ENCODE results near the gene CRYGN. TPM values are rescaled to one million over a fixed set of nuclear protein-coding genes. Genes with fewer than 3 reads are reported as not detected.

The CRYGN gene
- total and polyA plus RNA-seq, 2 experiments from 2014 or later: 0.59 to 1.5 TPM

DNA sequence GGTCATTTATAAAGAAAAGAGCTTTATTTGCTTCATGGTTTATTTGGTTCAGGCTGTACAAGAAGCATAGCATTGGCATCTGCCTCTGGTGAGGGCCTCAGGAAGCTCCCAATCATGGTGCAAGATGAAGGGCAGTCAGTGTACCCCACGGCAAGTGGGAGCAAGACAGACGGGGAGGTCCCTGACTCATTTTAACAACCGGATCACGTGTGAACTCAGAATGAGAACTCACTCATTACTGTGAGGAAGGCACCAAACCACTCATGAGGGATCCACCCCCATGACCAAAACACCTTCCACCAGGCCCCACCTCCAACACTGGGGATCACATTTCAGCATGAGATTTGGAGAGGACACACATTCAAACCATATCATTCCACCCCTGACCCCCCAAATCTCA, 15.7 kb upstream of the CRYGN start:
- H4K20me1 ChIP-seq (replicated peaks; ENCODE audit: insufficient read depth): no peaks in the 10 kb centered on the region
- H3K27me3 ChIP-seq (ENCODE audit: insufficient read depth): no peaks in the 10 kb centered on the region
- ATAC-seq: no peak
- no peak overlapping the region for H3K4me3 Mint-ChIP-seq
- TF ChIP-seq EZH2 (IDR thresholded peaks at IDR 0.05; ENCODE audit: low read depth, unreplicated experiment): no peak
- TF ChIP-seq, protein P1, sequence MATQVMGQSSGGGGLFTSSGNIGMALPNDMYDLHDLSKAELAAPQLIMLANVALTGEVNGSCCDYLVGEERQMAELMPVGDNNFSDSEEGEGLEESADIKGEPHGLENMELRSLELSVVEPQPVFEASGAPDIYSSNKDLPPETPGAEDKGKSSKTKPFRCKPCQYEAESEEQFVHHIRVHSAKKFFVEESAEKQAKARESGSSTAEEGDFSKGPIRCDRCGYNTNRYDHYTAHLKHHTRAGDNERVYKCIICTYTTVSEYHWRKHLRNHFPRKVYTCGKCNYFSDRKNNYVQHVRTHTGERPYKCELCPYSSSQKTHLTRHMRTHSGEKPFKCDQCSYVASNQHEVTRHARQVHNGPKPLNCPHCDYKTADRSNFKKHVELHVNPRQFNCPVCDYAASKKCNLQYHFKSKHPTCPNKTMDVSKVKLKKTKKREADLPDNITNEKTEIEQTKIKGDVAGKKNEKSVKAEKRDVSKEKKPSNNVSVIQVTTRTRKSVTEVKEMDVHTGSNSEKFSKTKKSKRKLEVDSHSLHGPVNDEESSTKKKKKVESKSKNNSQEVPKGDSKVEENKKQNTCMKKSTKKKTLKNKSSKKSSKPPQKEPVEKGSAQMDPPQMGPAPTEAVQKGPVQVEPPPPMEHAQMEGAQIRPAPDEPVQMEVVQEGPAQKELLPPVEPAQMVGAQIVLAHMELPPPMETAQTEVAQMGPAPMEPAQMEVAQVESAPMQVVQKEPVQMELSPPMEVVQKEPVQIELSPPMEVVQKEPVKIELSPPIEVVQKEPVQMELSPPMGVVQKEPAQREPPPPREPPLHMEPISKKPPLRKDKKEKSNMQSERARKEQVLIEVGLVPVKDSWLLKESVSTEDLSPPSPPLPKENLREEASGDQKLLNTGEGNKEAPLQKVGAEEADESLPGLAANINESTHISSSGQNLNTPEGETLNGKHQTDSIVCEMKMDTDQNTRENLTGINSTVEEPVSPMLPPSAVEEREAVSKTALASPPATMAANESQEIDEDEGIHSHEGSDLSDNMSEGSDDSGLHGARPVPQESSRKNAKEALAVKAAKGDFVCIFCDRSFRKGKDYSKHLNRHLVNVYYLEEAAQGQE (IDR thresholded peaks at IDR 0.05; ENCODE audit: unreplicated experiment): no peak
- no peak for TF ChIP-seq JUNB (IDR thresholded peaks at IDR 0.05; ENCODE audit: unreplicated experiment)
- no peak for TF ChIP-seq STAT1 (IDR thresholded peaks at IDR 0.05; ENCODE audit: unreplicated experiment)
- TF ChIP-seq EZH2phosphoT487 (IDR thresholded peaks at IDR 0.05; ENCODE audit: unreplicated experiment): no peak
- TF ChIP-seq CREB1 (CRISPR knock-in tag; IDR thresholded peaks at IDR 0.05; ENCODE audit: low read depth): no peak
- TF ChIP-seq, protein P2, sequence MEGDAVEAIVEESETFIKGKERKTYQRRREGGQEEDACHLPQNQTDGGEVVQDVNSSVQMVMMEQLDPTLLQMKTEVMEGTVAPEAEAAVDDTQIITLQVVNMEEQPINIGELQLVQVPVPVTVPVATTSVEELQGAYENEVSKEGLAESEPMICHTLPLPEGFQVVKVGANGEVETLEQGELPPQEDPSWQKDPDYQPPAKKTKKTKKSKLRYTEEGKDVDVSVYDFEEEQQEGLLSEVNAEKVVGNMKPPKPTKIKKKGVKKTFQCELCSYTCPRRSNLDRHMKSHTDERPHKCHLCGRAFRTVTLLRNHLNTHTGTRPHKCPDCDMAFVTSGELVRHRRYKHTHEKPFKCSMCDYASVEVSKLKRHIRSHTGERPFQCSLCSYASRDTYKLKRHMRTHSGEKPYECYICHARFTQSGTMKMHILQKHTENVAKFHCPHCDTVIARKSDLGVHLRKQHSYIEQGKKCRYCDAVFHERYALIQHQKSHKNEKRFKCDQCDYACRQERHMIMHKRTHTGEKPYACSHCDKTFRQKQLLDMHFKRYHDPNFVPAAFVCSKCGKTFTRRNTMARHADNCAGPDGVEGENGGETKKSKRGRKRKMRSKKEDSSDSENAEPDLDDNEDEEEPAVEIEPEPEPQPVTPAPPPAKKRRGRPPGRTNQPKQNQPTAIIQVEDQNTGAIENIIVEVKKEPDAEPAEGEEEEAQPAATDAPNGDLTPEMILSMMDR (conservative IDR thresholded peaks at IDR 0.05; ENCODE audit: low read depth in 2 of 2): no peak
- TF ChIP-seq, protein P3, sequence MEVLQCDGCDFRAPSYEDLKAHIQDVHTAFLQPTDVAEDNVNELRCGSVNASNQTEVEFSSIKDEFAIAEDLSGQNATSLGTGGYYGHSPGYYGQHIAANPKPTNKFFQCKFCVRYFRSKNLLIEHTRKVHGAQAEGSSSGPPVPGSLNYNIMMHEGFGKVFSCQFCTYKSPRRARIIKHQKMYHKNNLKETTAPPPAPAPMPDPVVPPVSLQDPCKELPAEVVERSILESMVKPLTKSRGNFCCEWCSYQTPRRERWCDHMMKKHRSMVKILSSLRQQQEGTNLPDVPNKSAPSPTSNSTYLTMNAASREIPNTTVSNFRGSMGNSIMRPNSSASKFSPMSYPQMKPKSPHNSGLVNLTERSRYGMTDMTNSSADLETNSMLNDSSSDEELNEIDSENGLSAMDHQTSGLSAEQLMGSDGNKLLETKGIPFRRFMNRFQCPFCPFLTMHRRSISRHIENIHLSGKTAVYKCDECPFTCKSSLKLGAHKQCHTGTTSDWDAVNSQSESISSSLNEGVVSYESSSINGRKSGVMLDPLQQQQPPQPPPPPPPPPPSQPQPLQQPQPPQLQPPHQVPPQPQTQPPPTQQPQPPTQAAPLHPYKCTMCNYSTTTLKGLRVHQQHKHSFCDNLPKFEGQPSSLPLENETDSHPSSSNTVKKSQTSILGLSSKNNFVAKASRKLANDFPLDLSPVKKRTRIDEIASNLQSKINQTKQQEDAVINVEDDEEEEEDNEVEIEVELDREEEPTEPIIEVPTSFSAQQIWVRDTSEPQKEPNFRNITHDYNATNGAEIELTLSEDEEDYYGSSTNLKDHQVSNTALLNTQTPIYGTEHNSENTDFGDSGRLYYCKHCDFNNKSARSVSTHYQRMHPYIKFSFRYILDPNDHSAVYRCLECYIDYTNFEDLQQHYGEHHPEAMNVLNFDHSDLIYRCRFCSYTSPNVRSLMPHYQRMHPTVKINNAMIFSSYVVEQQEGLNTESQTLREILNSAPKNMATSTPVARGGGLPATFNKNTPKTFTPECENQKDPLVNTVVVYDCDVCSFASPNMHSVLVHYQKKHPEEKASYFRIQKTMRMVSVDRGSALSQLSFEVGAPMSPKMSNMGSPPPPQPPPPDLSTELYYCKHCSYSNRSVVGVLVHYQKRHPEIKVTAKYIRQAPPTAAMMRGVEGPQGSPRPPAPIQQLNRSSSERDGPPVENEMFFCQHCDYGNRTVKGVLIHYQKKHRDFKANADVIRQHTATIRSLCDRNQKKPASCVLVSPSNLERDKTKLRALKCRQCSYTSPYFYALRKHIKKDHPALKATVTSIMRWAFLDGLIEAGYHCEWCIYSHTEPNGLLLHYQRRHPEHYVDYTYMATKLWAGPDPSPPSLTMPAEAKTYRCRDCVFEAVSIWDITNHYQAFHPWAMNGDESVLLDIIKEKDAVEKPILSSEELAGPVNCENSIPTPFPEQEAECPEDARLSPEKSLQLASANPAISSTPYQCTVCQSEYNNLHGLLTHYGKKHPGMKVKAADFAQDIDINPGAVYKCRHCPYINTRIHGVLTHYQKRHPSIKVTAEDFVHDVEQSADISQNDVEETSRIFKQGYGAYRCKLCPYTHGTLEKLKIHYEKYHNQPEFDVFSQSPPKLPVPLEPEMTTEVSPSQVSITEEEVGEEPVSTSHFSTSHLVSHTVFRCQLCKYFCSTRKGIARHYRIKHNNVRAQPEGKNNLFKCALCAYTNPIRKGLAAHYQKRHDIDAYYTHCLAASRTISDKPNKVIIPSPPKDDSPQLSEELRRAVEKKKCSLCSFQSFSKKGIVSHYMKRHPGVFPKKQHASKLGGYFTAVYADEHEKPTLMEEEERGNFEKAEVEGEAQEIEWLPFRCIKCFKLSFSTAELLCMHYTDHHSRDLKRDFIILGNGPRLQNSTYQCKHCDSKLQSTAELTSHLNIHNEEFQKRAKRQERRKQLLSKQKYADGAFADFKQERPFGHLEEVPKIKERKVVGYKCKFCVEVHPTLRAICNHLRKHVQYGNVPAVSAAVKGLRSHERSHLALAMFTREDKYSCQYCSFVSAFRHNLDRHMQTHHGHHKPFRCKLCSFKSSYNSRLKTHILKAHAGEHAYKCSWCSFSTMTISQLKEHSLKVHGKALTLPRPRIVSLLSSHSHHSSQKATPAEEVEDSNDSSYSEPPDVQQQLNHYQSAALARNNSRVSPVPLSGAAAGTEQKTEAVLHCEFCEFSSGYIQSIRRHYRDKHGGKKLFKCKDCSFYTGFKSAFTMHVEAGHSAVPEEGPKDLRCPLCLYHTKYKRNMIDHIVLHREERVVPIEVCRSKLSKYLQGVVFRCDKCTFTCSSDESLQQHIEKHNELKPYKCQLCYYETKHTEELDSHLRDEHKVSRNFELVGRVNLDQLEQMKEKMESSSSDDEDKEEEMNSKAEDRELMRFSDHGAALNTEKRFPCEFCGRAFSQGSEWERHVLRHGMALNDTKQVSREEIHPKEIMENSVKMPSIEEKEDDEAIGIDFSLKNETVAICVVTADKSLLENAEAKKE (CRISPR knock-in tag; IDR thresholded peaks at IDR 0.05): no peak
- no peak for TF ChIP-seq NANOG (IDR thresholded peaks at IDR 0.05; ENCODE audit: borderline replicate concordance)
- TF ChIP-seq POLR2AphosphoS5 (IDR thresholded peaks at IDR 0.05; ENCODE audit: low read depth): no peak
- no peak for TF ChIP-seq ETS1 (IDR thresholded peaks at IDR 0.05)
- no peak for TF ChIP-seq ZNF114 (CRISPR knock-in tag; IDR thresholded peaks at IDR 0.05)
- TF ChIP-seq ZNF331 (CRISPR knock-in tag; IDR thresholded peaks at IDR 0.05; ENCODE audit: low read depth): no peak
- peaks cover 52% of the 10 kb centered on the region for H3K4me1 ChIP-seq (ENCODE audit: insufficient read depth)
- H3K27ac Mint-ChIP-seq: no peak overlapping the region
- peaks cover 35% of the 10 kb centered on the region for H3K36me3 Mint-ChIP-seq (ENCODE audit: low read depth)
- H3K4me3 ChIP-seq: no peak overlapping the region
- H2AFZ ChIP-seq: no peak overlapping the region
- H3K9me2 ChIP-seq (ENCODE audit: insufficient read depth): peaks cover 3% of the 10 kb centered on the region; the same call in 1 of the 2 replicates
- H3K4me1 Mint-ChIP-seq: peaks cover 66% of the 10 kb centered on the region
- DNase-seq (ENCODE audit: low spot score): no peak
- H3K79me2 ChIP-seq (replicated peaks; ENCODE audit: insufficient read depth): no peaks in the 10 kb centered on the region
- peaks cover 28% of the 10 kb centered on the region; the same call in 1 of the 2 replicates for H3F3A ChIP-seq (replicated peaks; ENCODE audit: low read depth)
- peaks cover 33% of the 10 kb centered on the region for H3K9me3 Mint-ChIP-seq
- H3K36me3 ChIP-seq (ENCODE audit: insufficient read depth): no peaks in the 10 kb centered on the region
- no peak overlapping the region for H3K4me2 ChIP-seq
- no peak overlapping the region for H3K27ac ChIP-seq (ENCODE audit: low read depth)
- H3K27me3 Mint-ChIP-seq (ENCODE audit: insufficient read depth, low read depth, poor library complexity): peaks cover 21% of the 10 kb centered on the region

Data from GM23338 (cell line).